Panc1 (cell line): ENCODE results near the gene NEK8. TPM values are rescaled to one million over a fixed set of nuclear protein-coding genes. Genes with fewer than 3 reads are reported as not detected.
A peak's percentile ranks its signal among the peaks of the same experiment; 100 is the strongest.

Experiments
- ATAC-seq: fragments of 200-7000 bp; cut with Tn5 transposase; 2 replicates; pipeline ENCODE4 v1.9.1; 2020; ENCODE audit warnings: mild to moderate bottlenecking, moderate library complexity
- BruUV-seq: library from RNA; stranded (reverse); fragments of 400-500 nt; replicated peaks from 2 replicates; lab custom pipeline; 2021; lab: Mats Ljungman, UMichigan
- CTCF ChIA-PET: fragments of 300-600 bp; sonication (Branson Sonifier 250); formaldehyde crosslinking; loops from one replicate; lab custom pipeline; 2022; ENCODE audit warnings: antibody characterized with exemption; lab: Charles Lee
- POLR2A ChIA-PET: fragments of 300-600 bp; sonication (Branson Sonifier 250); formaldehyde crosslinking; loops from one replicate; lab custom pipeline; 2022; ENCODE audit warnings: antibody characterized with exemption; lab: Charles Lee
- DNase-seq: peaks from one replicate; pipeline ENCODE4 v3.0.0-alpha.2; 2010; ENCODE audit warnings: low read depth, low spot score
- H3K27ac ChIP-seq: 2 replicates; pipeline ENCODE4 v1.5.1; 2011; ENCODE audit warnings: mild to moderate bottlenecking, low read length, inconsistent platforms
- H3K27me3 ChIP-seq: fragments of 200-500 bp; sonication (Bioruptor generic); 2 replicates; pipeline ENCODE4 v1.6.0; 2014; ENCODE audit warnings: low read length, inconsistent platforms; ENCODE audit not compliant: control insufficient read depth, insufficient read depth
- H3K36me3 ChIP-seq: fragments of 200-500 bp; sonication (Bioruptor generic); 2 replicates; pipeline ENCODE4 v1.5.1; 2014; ENCODE audit warnings: inconsistent platforms, mild to moderate bottlenecking, low read length, moderate library complexity; ENCODE audit not compliant: control insufficient read depth, insufficient read depth
- H3K4me1 ChIP-seq: 2 replicates; pipeline ENCODE4 v1.5.1; 2011; ENCODE audit warnings: inconsistent platforms, mild to moderate bottlenecking, low read length, moderate library complexity; ENCODE audit not compliant: control insufficient read depth, insufficient read depth
- H3K4me3 ChIP-seq, 2 experiments: 2 replicates each; pipeline ENCODE4 v1.5.1; 2011 to 2012; ENCODE audit warnings: low read depth in 2 of 2, low read length in 2 of 2, mild to moderate bottlenecking in 2 of 2, inconsistent platforms in 1 of 2, moderate library complexity in 1 of 2
- H3K9me3 ChIP-seq: fragments of 200-500 bp; sonication (Bioruptor generic); 2 replicates; pipeline ENCODE4 v1.5.1; 2014; ENCODE audit warnings: low read depth, mild to moderate bottlenecking, inconsistent platforms, low read length, moderate library complexity; ENCODE audit not compliant: control insufficient read depth, insufficient read depth
- CTCF ChIP-seq: fragments of 450-650 bp; IDR thresholded peaks from 2 replicates; pipeline ENCODE4 v1.5.1; 2017; ENCODE audit warnings: mild to moderate bottlenecking
- POLR2AphosphoS5 ChIP-seq: IDR thresholded peaks from 2 replicates; pipeline ENCODE4 v1.6.1; 2012; ENCODE audit warnings: mild to moderate bottlenecking, low read depth, low read length, moderate library complexity
- REST ChIP-seq, 2 experiments: IDR thresholded peaks; 2 replicates each; pipeline ENCODE4 v1.6.1; 2011 to 2012; ENCODE audit warnings: low read depth in 2 of 2, control low read depth in 1 of 2, low read length in 1 of 2, mild to moderate bottlenecking in 1 of 2, moderate library complexity in 1 of 2; ENCODE audit not compliant: insufficient read depth in 1 of 2
- SIN3A ChIP-seq: IDR thresholded peaks from 2 replicates; pipeline ENCODE4 v1.6.1; 2012; ENCODE audit warnings: low read depth, mild to moderate bottlenecking, low read length, moderate library complexity, borderline replicate concordance; ENCODE audit not compliant: insufficient read depth
- TCF7L2 ChIP-seq: IDR thresholded peaks from 2 replicates; pipeline ENCODE4 v1.6.1; 2011; ENCODE audit warnings: mild to moderate bottlenecking, low read depth, low read length, inconsistent platforms
- in situ Hi-C: cut with HindIII; loops from 2 replicates; pipeline ENCODE4 v1.10.0; 2016; ENCODE audit warnings: low sequenced_read_pairs, low pct_unique_long_range_greater_than_20kb
- intact Hi-C: fragments of 100-400 bp; cut with micrococcal nuclease; formaldehyde crosslinking; loops from one replicate; pipeline ENCODE4 v1.10.0; 2022; ENCODE audit not compliant: unreplicated experiment
- total RNA-seq: library from RNA; stranded (reverse); gene quantifications from one replicate; pipeline ENCODE4 v1.2.1, GENCODE V29; 2021; ENCODE audit not compliant: unreplicated experiment

NEK8 gene
- total RNA-seq, 1 experiment from 2014 or later, result 11.9 TPM

- BruUV-seq, result no TSS peak
- Histone ChIP-seq H3K9me3 (no peaks in the 10 kb centered on the region), H3K27me3 (no peaks in the 10 kb centered on the region), H3K4me3 (no peak overlapping the region), H3K27ac (no peak overlapping the region), H3K4me1 (0 out of 2 replicates have a peak, but pooled peaks cover 3% of the 10 kb centered on the region), H3K36me3 (peaks cover 2% of the 10 kb centered on the region; the same call in 1 of the 2 replicates)
- ATAC-seq (no peak), DNase-seq (no peak)
- in situ Hi-C loops, result no loop called here
- TF ChIP-seq SIN3A, result no peak
- TF ChIP-seq POLR2AphosphoS5, result no peak
- TF ChIP-seq REST (IDR thresholded peaks at IDR 0.05; ENCODE audit: insufficient read depth in 1 of 2, low read depth in 2 of 2, low read length in 1 of 2), result no peak
- no peak for TF ChIP-seq CTCF
- no peak for TF ChIP-seq TCF7L2
- POLR2A ChIA-PET, result no interaction called here
- CTCF ChIA-PET, result no interaction called here
- intact Hi-C loops, result no loop called here
Observed at GRCh38 chr17:28706471-28707338, 21.9 kb upstream of the NEK8 start.

- CTCF ChIA-PET, result no interaction called here
- in situ Hi-C loops (no loop called here), intact Hi-C loops (no loop called here)
- Histone ChIP-seq H3K27me3 (no peaks in the 10 kb centered on the region), H3K27ac (no peak overlapping the region), H3K4me3 (no peak overlapping the region), H3K4me1 (peaks cover 5% of the 10 kb centered on the region), H3K36me3 (no peaks in the 10 kb centered on the region), H3K9me3 (no peaks in the 10 kb centered on the region)
- no peak for TF ChIP-seq REST (IDR thresholded peaks at IDR 0.05; ENCODE audit: insufficient read depth in 1 of 2, low read depth in 2 of 2, low read length in 1 of 2)
- no peak for TF ChIP-seq POLR2AphosphoS5
- TF ChIP-seq CTCF, result no peak
- no peak for TF ChIP-seq SIN3A
- no peak for TF ChIP-seq TCF7L2
- no peak for DNase-seq
- BruUV-seq, result TSS peak; percentile 52
- no peak for ATAC-seq
- POLR2A ChIA-PET, result no interaction called here
Observed at GRCh38 chr17:28707339-28707720, 21.3 kb upstream of the NEK8 start.
